AG10803 (cell line): ENCODE data around the gene ARMCX4.

ENCODE experiments used
- DNase-seq: peaks from one replicate; pipeline ENCODE4 v3.0.0; 2010; ENCODE audit warnings: low read depth
- H3K4me3 ChIP-seq: 2 replicates; pipeline ENCODE4 v1.5.1; 2011; ENCODE audit warnings: mild to moderate bottlenecking, low read length, control low read depth
- CTCF ChIP-seq: conservative IDR thresholded peaks from 2 replicates; pipeline ENCODE4 v1.5.1; 2011; ENCODE audit warnings: mild to moderate bottlenecking, low read length, control low read depth, inconsistent platforms

Gene ARMCX4

GRCh38 chrX:101462892-101463291, 22.4 kb upstream of the ARMCX4 start:
- TF ChIP-seq CTCF, result peak; percentile 47
- H3K4me3 ChIP-seq, result no peak overlapping the region
- DNase-seq, result peak; percentile 21

DNA sequence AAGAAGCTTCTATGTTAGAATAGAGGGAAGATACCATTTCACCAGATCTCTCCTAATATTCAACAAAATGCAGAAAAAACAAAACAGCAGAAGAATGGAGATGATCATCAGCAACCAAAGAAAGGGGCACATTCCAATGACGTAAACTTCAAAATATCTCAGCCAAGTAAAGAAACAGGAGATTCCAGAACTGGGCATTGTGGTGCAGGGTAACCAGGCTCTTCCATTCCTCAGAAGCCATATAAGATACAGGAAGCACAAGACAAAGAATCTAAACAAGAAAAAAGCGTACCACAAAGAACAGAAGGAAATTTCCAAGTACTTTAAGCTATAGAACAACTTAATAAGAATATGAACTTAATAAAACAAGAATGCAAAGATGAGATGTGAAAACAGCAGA, 6.9 kb upstream of the ARMCX4 start:
- TF ChIP-seq CTCF, result no peak
- peak; percentile 21 for DNase-seq
- H3K4me3 ChIP-seq, result no peak overlapping the region

DNA sequence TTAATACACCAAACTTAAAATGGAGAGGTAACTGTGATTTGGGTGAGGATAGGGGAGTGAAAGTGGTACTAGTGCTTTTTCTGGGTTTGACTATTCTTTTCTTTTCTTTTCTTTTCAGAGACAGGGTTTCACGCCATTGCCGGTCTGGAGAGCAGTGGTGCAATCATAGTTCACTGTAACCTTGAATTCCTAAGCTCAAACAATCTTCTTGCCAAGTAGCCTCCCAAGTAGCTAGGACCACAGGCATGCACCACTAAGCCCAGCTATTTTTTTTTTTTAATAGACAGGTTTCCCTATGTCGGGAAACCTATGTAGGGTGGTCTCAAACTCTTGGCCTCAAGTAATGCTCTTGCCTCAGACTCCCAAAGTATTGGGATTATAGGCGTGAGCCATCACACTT, 3.0 kb upstream of the ARMCX4 start:
- DNase-seq, result peak; percentile 64
- no peak for TF ChIP-seq CTCF
- no peak overlapping the region for H3K4me3 ChIP-seq

DNA sequence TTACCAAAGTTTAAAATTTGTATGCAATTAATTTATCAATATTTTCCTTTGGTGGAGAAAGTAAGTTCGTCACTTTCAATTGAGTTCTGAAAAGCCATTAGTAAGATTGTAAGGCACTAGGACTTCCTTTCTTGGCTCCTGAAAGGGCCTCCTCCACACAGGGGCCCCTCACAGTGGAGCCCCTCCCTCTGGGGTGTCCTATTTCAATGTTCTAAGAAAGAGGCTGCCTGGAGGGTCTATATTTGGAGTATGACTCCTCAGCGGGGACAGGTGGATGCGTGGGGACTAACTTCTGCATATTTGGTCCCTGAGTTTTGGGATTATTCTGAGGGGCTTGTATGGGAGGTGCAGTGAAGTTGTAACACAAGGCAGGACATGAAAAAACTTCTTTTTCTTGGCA, 1.6 kb upstream of the ARMCX4 start:
- no peak overlapping the region for H3K4me3 ChIP-seq
- no peak for TF ChIP-seq CTCF
- DNase-seq, result no peak

DNA sequence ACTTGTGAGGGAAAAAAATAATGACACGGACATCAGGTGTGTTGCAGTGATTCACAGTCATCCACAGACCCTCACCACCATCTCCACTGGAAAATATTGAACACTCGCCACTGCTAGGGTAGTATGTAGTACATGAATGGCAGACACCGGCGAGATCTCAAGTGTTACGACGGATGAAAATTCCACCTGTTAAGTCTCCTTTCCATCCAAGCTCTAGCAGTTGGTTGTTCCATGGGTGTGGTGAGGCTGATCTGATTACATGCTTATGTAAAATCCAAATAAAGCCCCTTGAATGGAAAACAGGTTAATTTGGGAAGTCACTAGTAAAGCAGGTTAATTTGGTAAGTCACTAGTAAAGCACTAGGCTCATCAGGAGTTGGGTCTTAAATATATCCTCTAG, 1.1 kb upstream of the ARMCX4 start:
- TF ChIP-seq CTCF, result no peak
- no peak overlapping the region for H3K4me3 ChIP-seq
- DNase-seq, result no peak

DNA sequence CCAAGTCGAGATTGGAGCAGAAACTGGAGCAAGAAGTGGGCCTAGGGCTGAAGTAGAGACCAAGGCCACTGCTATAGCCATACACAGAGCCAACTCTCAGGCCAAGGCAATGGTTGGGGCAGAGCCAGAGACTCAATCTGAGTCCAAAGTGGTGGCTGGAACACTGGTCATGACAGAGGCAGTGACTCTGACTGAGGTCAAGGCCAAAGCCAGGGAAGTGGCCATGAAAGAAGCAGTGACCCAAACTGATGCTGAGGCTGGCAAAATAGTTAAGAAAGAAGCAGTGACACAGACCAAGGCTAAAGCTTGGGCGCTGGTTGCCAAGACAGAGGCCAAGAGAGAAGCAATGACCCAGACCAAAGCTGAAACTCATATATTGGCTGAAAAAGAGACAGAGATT, 3.5 kb downstream of the ARMCX4 start:
- no peak for DNase-seq
- no peak overlapping the region for H3K4me3 ChIP-seq
- TF ChIP-seq CTCF, result no peak

- no peak for DNase-seq
- H3K4me3 ChIP-seq, result no peak overlapping the region
- no peak for TF ChIP-seq CTCF
Observed at GRCh38 chrX:101491943-101492342, 6.7 kb downstream of the ARMCX4 start.
